HepG2 (cell line): ENCODE measurements around the gene GTPBP6. TPM values are rescaled to one million over a fixed set of nuclear protein-coding genes. Genes with fewer than 3 reads are reported as not detected.

ENCODE experiments used
- ATAC-seq: fragments of 200-7000 bp; cut with Tn5 transposase; 3 replicates; pipeline ENCODE4 v1.9.1; 2020; ENCODE audit warnings: mild to moderate bottlenecking, moderate library complexity
- BruUV-seq: library from RNA; stranded (reverse); fragments of 400-500 nt; replicated peaks from 2 replicates; lab custom pipeline; 2021; lab: Mats Ljungman, UMichigan
- CTCF ChIA-PET: fragments of 300-600 bp; formaldehyde crosslinking; extraction: SDS; loops from one replicate; lab custom pipeline; 2021; ENCODE audit warnings: low total read pairs, inconsistent platforms, low intra/inter-chr PET ratio; lab: Yijun Ruan, JAX
- POLR2A ChIA-PET: fragments of 350-600 bp; sonication (Branson Sonifier 250); formaldehyde crosslinking; loops from one replicate; lab custom pipeline; 2020; ENCODE audit warnings: antibody characterized with exemption, inconsistent platforms; lab: Yijun Ruan, JAX
- DNase-seq: peaks from one replicate; pipeline ENCODE4 v3.0.0-alpha.2; 2015; ENCODE audit warnings: low spot score
- FAIRE-seq: peaks from 3 replicates; lab custom pipeline; 2011; peaks lifted over from hg19 to GRCh38; lab: Jason Lieb, UNC
- H2AFZ ChIP-seq: one replicate; pipeline ENCODE4 v1.6.1; 2011; ENCODE audit warnings: low read length, inconsistent platforms
- H3K27ac ChIP-seq: fragments of 300-600 bp; 3 replicates; pipeline ENCODE4 v1.8.0; 2011; ENCODE audit warnings: mixed run types, mild to moderate bottlenecking, mixed read lengths, low read length, inconsistent platforms; ENCODE audit not compliant: insufficient read depth; ENCODE audit errors: extremely low read length
- H3K27me3 ChIP-seq, 2 experiments: fragments of 200-600 bp in 1 of 2; 2 replicates in 1 of 2; 3 replicates in 1 of 2; pipeline versions ENCODE4 v1.6.0 to v1.8.0; 2011; ENCODE audit warnings: low read length in 2 of 2, mild to moderate bottlenecking in 2 of 2, moderate library complexity in 2 of 2, inconsistent platforms in 1 of 2; ENCODE audit not compliant: insufficient read depth in 2 of 2, control insufficient read depth in 1 of 2
- H3K36me3 ChIP-seq, 2 experiments: fragments of 200-600 bp in 1 of 2; replicated peaks in 1 of 2; 2 replicates in 1 of 2; 3 replicates in 1 of 2; pipeline versions ENCODE4 v1.5.1 to v1.8.0; 2011; ENCODE audit warnings: low read length in 2 of 2, inconsistent platforms in 1 of 2; ENCODE audit not compliant: insufficient read depth in 2 of 2, control insufficient read depth in 1 of 2
- H3K4me1 ChIP-seq: 2 replicates; pipeline ENCODE4 v1.5.1; 2012; ENCODE audit warnings: low read length, inconsistent platforms; ENCODE audit not compliant: insufficient read depth
- H3K4me2 ChIP-seq: 2 replicates; pipeline ENCODE4 v1.6.0; 2011; ENCODE audit warnings: low read depth, low read length, inconsistent platforms
- H3K4me3 ChIP-seq, 3 experiments: fragments of 200-600 bp in 1 of 3; sonication (generic), shearing (Covaris generic) in 1 of 3; replicated peaks in 1 of 3; 2 replicates each; pipeline ENCODE4 v1.5.1; 2011 to 2016; ENCODE audit warnings: low read length in 3 of 3, inconsistent platforms in 2 of 3, low read depth in 2 of 3, mild to moderate bottlenecking in 2 of 3, control low read depth in 1 of 3, mixed read lengths in 1 of 3; ENCODE audit not compliant: insufficient read depth in 1 of 3
- H3K79me2 ChIP-seq: one replicate; pipeline ENCODE4 v1.6.1; 2011; ENCODE audit warnings: low read length, inconsistent platforms; ENCODE audit not compliant: insufficient read depth
- H3K9ac ChIP-seq: 2 replicates; pipeline ENCODE4 v1.6.0; 2011; ENCODE audit warnings: mild to moderate bottlenecking, low read depth, low read length, inconsistent platforms; ENCODE audit not compliant: insufficient read depth
- H3K9me3 ChIP-seq: 2 replicates; pipeline ENCODE4 v1.5.1; 2012; ENCODE audit warnings: mild to moderate bottlenecking, low read length
- H4K20me1 ChIP-seq: 2 replicates; pipeline ENCODE4 v1.6.0; 2011; ENCODE audit warnings: inconsistent platforms, mild to moderate bottlenecking, low read length, moderate library complexity; ENCODE audit not compliant: insufficient read depth
- ARNT ChIP-seq: fragments of 450-650 bp; IDR thresholded peaks from 2 replicates; pipeline ENCODE4 v1.6.1; 2017
- CBX1 ChIP-seq: IDR thresholded peaks from one replicate; pipeline ENCODE4 v1.6.1; 2016; ENCODE audit warnings: antibody characterized with exemption, low read depth
- ISX ChIP-seq: sonication (generic); formaldehyde crosslinking; conservative IDR thresholded peaks from 2 replicates; pipeline ENCODE4 v1.5.0; 2020; ENCODE audit warnings: missing genetic modification reagents
- KDM2A ChIP-seq: sonication (generic); formaldehyde crosslinking; IDR thresholded peaks from 2 replicates; pipeline ENCODE4 v1.4.0; 2020; ENCODE audit warnings: low read depth, missing genetic modification reagents, borderline replicate concordance
- MIER3 ChIP-seq: IDR thresholded peaks from 2 replicates; pipeline ENCODE4 v1.6.1; 2016; ENCODE audit warnings: missing compliant biosample characterization, borderline replicate concordance
- NCOR1 ChIP-seq: fragments of 200-600 bp; sonication (generic); IDR thresholded peaks from 2 replicates; pipeline ENCODE4 v1.7.0; 2017; ENCODE audit warnings: antibody characterized with exemption, low read length, borderline replicate concordance
- RAD21 ChIP-seq: fragments of 450-650 bp; formaldehyde crosslinking; IDR thresholded peaks from 2 replicates; pipeline ENCODE4 v1.5.0; 2020; ENCODE audit warnings: mild to moderate bottlenecking
- RBM22 ChIP-seq: fragments of 200-400 bp; formaldehyde crosslinking; optimal IDR thresholded peaks from 2 replicates; pipeline ENCODE3; 2017; ENCODE audit warnings: mild to moderate bottlenecking, low read length, moderate library complexity
- RFX1 ChIP-seq: fragments of 450-650 bp; IDR thresholded peaks from 2 replicates; pipeline ENCODE4 v1.6.1; 2017
- SKI ChIP-seq: fragments of 450-650 bp; IDR thresholded peaks from one replicate; pipeline ENCODE4 v1.6.1; 2018; ENCODE audit warnings: mild to moderate bottlenecking; ENCODE audit not compliant: partially characterized antibody
- SMARCE1 ChIP-seq: fragments of 450-650 bp; IDR thresholded peaks from 2 replicates; pipeline ENCODE4 v1.6.1; 2017; ENCODE audit warnings: borderline replicate concordance
- THAP11 ChIP-seq: IDR thresholded peaks from 2 replicates; pipeline ENCODE4 v1.6.1; 2016; ENCODE audit warnings: missing biosample characterization, missing genetic modification reagents
- THAP9 ChIP-seq: sonication (generic); formaldehyde crosslinking; IDR thresholded peaks from 2 replicates; pipeline ENCODE4; 2020; ENCODE audit warnings: missing genetic modification reagents, mild to moderate bottlenecking, borderline replicate concordance
- U2AF1 ChIP-seq: fragments of 200-400 bp; formaldehyde crosslinking; optimal IDR thresholded peaks from 2 replicates; pipeline ENCODE3; 2017; ENCODE audit warnings: mild to moderate bottlenecking, low read depth, low read length
- ZFP36 ChIP-seq: fragments of 150-350 bp; IDR thresholded peaks from 2 replicates; pipeline ENCODE4 v1.6.1; 2018; ENCODE audit warnings: borderline replicate concordance, low read length, low read depth; ENCODE audit not compliant: partially characterized antibody
- ZFP37 ChIP-seq: sonication (generic); formaldehyde crosslinking; IDR thresholded peaks from 2 replicates; pipeline ENCODE4 v1.4.0; 2020; ENCODE audit warnings: missing genetic modification reagents, borderline replicate concordance
- ZFY ChIP-seq: sonication (generic); formaldehyde crosslinking; IDR thresholded peaks from 2 replicates; pipeline ENCODE4 v1.4.0; 2020; ENCODE audit warnings: missing genetic modification reagents
- ZNF124 ChIP-seq: sonication (generic); formaldehyde crosslinking; IDR thresholded peaks from 2 replicates; pipeline ENCODE4 v1.4.0; 2020; ENCODE audit warnings: missing genetic modification reagents
- ZNF205 ChIP-seq: IDR thresholded peaks from 2 replicates; pipeline ENCODE4 v1.6.1; 2018; ENCODE audit warnings: missing biosample characterization, missing genetic modification reagents
- ZNF280B ChIP-seq: sonication (generic); formaldehyde crosslinking; IDR thresholded peaks from 2 replicates; pipeline ENCODE4 v1.5.0; 2020; ENCODE audit warnings: missing genetic modification reagents, mild to moderate bottlenecking, borderline replicate concordance
- ZNF501 ChIP-seq: sonication (generic); formaldehyde crosslinking; IDR thresholded peaks from 2 replicates; pipeline ENCODE4 v1.5.1; 2020; ENCODE audit warnings: mild to moderate bottlenecking, moderate library complexity, missing genetic modification reagents
- WGBS: methylation state at CpG from one replicate; pipeline ENCODE4 v1.1.6; 2017; ENCODE audit warnings: low lambda C conversion rate; 5-methylcytosine and 5-hydroxymethylcytosine counted together
- in situ Hi-C: cut with HindIII; loops from 2 replicates; pipeline ENCODE4 v1.10.0; 2017; ENCODE audit warnings: low pct_unique_long_range_greater_than_20kb; ENCODE audit not compliant: extremely low pct_ligation_motif_present
- intact Hi-C: fragments of 100-400 bp; cut with micrococcal nuclease; formaldehyde crosslinking; loops from one replicate; pipeline ENCODE4 v1.10.0; 2022; ENCODE audit not compliant: unreplicated experiment
- polyA plus RNA-seq, 8 experiments: library from polyadenylated mRNA; depleted of rRNA in 3 of 8; stranded (reverse) in 7 of 8; unstranded in 1 of 8; fragments of >200 nt; fragmentation: Illumina TruSeq in 4 of 8; extraction: Trizol in 4 of 8; gene quantifications; 2 replicates each; pipeline versions ENCODE4 v1.2.1 to v1.2.3, GENCODE V29; 2011 to 2016; ENCODE audit warnings: low read depth in 4 of 8, missing spikeins in 1 of 8, mixed read lengths in 1 of 8; ENCODE audit not compliant: insufficient read depth in 1 of 8
- total RNA-seq, 5 experiments: library from RNA; depleted of rRNA; stranded (reverse); fragments of >200 nt; fragmentation: Illumina TruSeq; extraction: Trizol; gene quantifications; 2 replicates each; pipeline ENCODE4 v1.2.3, GENCODE V29; 2016; ENCODE audit warnings: low read depth in 1 of 5

The GTPBP6 gene
- total and polyA plus RNA-seq, 2 of the 13 experiments (the other 11 are each of a cell fraction or from before 2014, with no cell fraction given): 20.2 to 39.6 TPM

DNA sequence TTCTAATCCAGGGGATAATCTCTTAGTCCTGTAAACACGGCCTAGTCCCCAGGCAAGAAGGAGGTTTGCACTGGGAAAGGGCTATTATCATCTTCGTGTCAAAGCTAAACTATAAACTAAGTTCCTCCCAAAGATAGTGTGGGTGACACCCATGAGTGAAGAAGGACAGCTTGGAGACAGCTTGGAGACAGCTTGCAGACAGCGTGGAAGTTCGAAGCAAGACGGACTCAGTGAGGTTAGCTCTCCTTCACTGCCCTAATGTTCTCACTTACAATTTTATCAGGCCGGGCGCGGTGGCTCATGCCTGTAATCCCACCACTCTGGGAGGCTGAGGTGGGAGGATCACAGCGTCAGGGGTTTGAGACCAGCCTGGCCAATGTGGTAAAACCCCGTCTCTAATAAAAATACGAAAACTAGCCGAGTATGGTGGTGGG is 56.7 kb downstream of the GTPBP6 start (continued):
- peak; percentile 19 for TF ChIP-seq RBM22
- peak; percentile 2 for TF ChIP-seq U2AF1
- no peak for TF ChIP-seq THAP9 (CRISPR knock-in tag)
- TF ChIP-seq CBX1: no peak
- 0 out of 2 replicates have a peak, but pooled peaks have one; percentile 29 for TF ChIP-seq THAP11 (CRISPR knock-in tag)
- no peak for TF ChIP-seq ZFP36
- peak; percentile 3 for TF ChIP-seq MIER3 (CRISPR knock-in tag)
- TF ChIP-seq ISX: no peak

DNA sequence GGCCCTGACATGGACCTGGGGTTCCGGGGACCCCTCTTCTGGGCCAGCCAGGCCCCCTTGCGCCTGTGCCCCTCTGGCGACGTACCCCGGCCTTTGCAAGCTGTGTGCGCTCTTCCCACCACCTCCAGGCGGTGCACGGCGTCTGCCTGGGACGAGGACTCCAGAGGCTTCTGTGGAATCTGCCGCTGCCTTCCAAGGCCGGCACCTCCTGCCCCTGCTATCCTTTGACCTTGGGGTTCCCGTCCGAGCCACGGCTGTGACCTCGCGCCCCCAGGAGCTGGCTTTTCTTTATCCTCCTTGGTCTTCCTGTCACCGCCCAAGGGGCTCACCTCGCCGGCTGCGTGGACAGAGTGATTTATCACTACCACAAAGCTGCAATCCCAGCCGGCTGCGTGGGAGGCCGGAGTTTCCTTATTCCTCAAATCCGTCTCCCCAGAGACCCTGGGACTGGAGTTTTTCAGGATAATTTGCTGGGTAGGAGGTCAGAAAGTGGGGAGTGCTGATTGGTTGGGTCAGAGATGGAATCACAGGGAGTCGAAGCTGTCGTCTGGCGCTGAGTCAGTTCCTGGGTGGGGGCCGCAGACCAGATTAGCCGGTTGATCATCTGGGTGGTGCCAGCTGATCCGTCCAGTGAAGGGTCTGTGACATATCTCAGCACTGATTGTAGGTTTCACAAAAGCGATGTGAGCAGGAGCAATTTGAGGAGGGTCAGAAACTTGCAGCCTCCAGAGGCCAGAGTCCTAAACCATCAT is 57.3 kb downstream of the GTPBP6 start:
- ChIA-PET POLR2A (no interaction called here), CTCF (no interaction called here)
- H3K4me3 ChIP-seq: peak overlapping the region; percentile 57 to 73 (median 73)
- in situ Hi-C loops (no loop called here), intact Hi-C loops (loop anchor here (1.0 kb wide), 1 partner anchor 20 kb away; the partner anchor contains the start of gene PLCXD1)
- no peaks in the 10 kb centered on the region for H3K79me2 ChIP-seq
- peaks cover 72% of the 10 kb centered on the region for H3K4me1 ChIP-seq
- ATAC-seq (peak; percentile 67), DNase-seq (no peak), FAIRE-seq (no peak)
- no peaks in the 10 kb centered on the region for H3K36me3 ChIP-seq
- H3K4me2 ChIP-seq: peak overlapping the region; percentile 90
- peak overlapping the region; percentile 69 for H3K9ac ChIP-seq
- H3K27ac ChIP-seq: peak overlapping the region; percentile 89
- no peaks in the 10 kb centered on the region for H3K27me3 ChIP-seq
- no TSS peak for BruUV-seq
- H4K20me1 ChIP-seq: no peaks in the 10 kb centered on the region
- H2AFZ ChIP-seq: no peak overlapping the region
- 2% methylated on average over 15 of the region's 32 CpGs for WGBS
- H3K9me3 ChIP-seq: no peaks in the 10 kb centered on the region
- peak; percentile 51 for TF ChIP-seq ZFY
- peak; percentile 59; the same call in 1 of the 2 replicates for TF ChIP-seq ZNF205
- TF ChIP-seq KDM2A (CRISPR knock-in tag): peak; percentile 86
- TF ChIP-seq ZNF280B (CRISPR knock-in tag): peak; percentile 46; the same call in 1 of the 2 replicates
- no peak for TF ChIP-seq ARNT
- no peak for TF ChIP-seq SMARCE1
- 0 out of 2 replicates have a peak, but pooled peaks have one; percentile 21 for TF ChIP-seq NCOR1
- 0 out of 2 replicates have a peak, but pooled peaks have one; percentile 35 for TF ChIP-seq ZFP37 (CRISPR knock-in tag)
- TF ChIP-seq ZNF501 (CRISPR knock-in tag): peak; percentile 54; the same call in 1 of the 2 replicates
- peak; percentile 17 for TF ChIP-seq SKI
- TF ChIP-seq ZNF124 (CRISPR knock-in tag): 0 out of 2 replicates have a peak, but pooled peaks have one; percentile 17
- no peak for TF ChIP-seq RFX1
- TF ChIP-seq RAD21 (CRISPR knock-in tag): peak; percentile 48; the same call in 1 of the 2 replicates
